ENCODE measurements around the gene RAB2B. TPM values are rescaled to one million over a fixed set of nuclear protein-coding genes. Genes with fewer than 3 reads are reported as not detected.

Gene RAB2B
- total RNA-seq, result 25.0 and 27.5 TPM in 2 replicates

GRCh38 chr14:21476925-21477681 is at the start of gene RAB2B, which contains the start of gene TOX4:
Gene RAB2B, minus strand, starts transcription at chr14:21476959. Its CDS starts 87 bp downstream, at chr14:21476872.
Gene TOX4, plus strand, starts transcription at chr14:21477195. Its CDS starts 84 bp downstream, at chr14:21477279.
- ATAC-seq (ENCODE audit: low read depth) (peak; percentile 96), DNase-seq (peak; percentile 84)
- Mint-ChIP-seq H3K36me3 (ENCODE audit: low read depth) (peaks cover 55% of the 10 kb centered on the region), H3K27me3 (no peaks in the 10 kb centered on the region), H3K27ac (peak within 1 kb of the TSS; percentile 95), H3K9me3 (no peaks in the 10 kb centered on the region), H3K4me3 (peak within 1 kb of the TSS; percentile 99), H3K4me1 (peaks cover 37% of the 10 kb centered on the region)
- POLR2A ChIA-PET, result interaction anchor here (0.6 to 5.3 kb wide), 10 partner anchors 14 to 1618 kb away, joined by 3 to 35 read pairs (median 6); partner anchors contain the start of genes C14orf119, CHD8, METTL3 and SUPT16H
- CTCF ChIA-PET, result interaction anchor here (0.6 to 1.3 kb wide), 5 partner anchors 12 to 982 kb away, joined by 3 to 4 read pairs (median 3); partner anchors contain the start of genes CHD8 and METTL3
- TF ChIP-seq, protein P1, sequence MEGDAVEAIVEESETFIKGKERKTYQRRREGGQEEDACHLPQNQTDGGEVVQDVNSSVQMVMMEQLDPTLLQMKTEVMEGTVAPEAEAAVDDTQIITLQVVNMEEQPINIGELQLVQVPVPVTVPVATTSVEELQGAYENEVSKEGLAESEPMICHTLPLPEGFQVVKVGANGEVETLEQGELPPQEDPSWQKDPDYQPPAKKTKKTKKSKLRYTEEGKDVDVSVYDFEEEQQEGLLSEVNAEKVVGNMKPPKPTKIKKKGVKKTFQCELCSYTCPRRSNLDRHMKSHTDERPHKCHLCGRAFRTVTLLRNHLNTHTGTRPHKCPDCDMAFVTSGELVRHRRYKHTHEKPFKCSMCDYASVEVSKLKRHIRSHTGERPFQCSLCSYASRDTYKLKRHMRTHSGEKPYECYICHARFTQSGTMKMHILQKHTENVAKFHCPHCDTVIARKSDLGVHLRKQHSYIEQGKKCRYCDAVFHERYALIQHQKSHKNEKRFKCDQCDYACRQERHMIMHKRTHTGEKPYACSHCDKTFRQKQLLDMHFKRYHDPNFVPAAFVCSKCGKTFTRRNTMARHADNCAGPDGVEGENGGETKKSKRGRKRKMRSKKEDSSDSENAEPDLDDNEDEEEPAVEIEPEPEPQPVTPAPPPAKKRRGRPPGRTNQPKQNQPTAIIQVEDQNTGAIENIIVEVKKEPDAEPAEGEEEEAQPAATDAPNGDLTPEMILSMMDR (IDR thresholded peaks at IDR 0.05), result no peak
- intact Hi-C loops (cut with micrococcal nuclease), result loop anchor here (1.0 to 2.0 kb wide), 7 partner anchors 21 to 1064 kb away; partner anchors contain the start of genes CHD8, HNRNPC, METTL3 and SUPT16H

DNA sequence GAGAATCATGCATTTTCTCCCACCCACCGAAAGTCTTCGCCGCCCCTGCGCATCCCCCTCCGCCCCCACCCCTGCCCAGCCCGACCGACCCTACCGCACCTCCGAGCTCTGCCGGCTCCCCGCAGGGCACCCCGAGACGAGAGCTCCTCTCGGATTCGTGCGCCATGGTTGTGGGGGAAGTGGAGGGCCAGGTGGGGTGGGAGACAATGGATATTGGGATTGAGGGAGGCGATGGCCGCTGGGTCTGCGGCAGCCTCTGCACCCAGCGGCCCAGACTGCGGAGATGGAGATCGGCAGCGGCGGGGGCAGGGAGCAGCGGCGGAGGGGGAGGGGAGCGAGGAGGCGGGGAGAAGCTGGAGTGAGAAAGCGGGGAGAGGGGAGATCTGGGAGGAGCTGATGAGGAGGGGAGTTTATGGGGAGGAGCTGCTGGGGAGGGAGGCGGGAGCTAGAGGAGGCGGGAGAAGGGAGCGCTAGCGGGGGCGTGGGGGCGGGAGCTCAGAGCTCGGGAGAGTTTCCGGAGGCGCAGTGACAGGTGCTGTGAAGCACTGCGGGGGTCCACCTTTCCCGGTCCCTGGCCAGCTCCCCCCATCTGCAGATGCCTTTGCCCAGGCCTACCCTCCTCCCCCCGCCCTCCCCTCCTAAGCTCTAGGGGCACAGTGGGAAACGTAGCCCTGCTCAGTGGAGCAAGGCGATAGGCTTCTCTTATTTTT is 49.4 kb upstream of the RAB2B start, which contains the start of gene SALL2:
SALL2 (minus strand) TSS at position 385 of the 710 bp plus-strand sequence; CDS start at position 166, 219 bp downstream.
- ATAC-seq (ENCODE audit: low read depth) (peak; percentile 64), DNase-seq (no peak)
- TF ChIP-seq, protein P1 (IDR thresholded peaks at IDR 0.05), result no peak
- no peak within 1 kb of the TSS for H3K27ac Mint-ChIP-seq
- H3K36me3 Mint-ChIP-seq (ENCODE audit: low read depth), result no peaks in the 10 kb centered on the region
- POLR2A ChIA-PET, result interaction anchor here (0.6 to 3.0 kb wide), 3 partner anchors 11 to 141 kb away, joined by 3 to 16 read pairs (median 15); partner anchors contain the start of gene METTL3
- H3K4me1 Mint-ChIP-seq, result peaks cover 10% of the 10 kb centered on the region
- intact Hi-C loops (cut with micrococcal nuclease), result no loop called here
- H3K27me3 Mint-ChIP-seq, result peaks cover 12% of the 10 kb centered on the region
- H3K9me3 Mint-ChIP-seq, result no peaks in the 10 kb centered on the region
- H3K4me3 Mint-ChIP-seq, result peak within 1 kb of the TSS; percentile 85
- CTCF ChIA-PET, result interaction anchor here (1.1 kb wide), 1 partner anchor 28 kb away, joined by 8 read pairs; no protein-coding TSS in a partner anchor

DNA sequence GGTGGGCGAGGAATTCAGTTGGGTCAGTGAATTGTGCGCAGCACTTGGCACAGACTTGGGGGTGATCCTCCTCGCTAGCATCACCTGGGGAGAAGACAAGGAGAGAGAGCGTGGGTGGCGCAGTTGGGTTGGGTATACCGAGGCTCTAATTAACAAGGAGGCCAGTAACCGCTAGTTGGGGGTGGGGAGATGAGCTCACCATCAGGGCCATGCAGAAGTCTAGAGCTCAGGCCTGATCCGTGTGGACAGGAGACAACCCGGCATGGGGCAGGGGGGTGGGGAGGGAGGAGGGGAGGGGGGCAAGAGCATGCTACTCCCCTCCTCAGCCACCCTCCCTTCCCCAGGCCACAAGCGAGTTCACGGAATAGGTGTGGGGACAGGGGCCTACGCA is 48.8 kb upstream of the RAB2B start:
- Mint-ChIP-seq H3K4me1 (peaks cover 10% of the 10 kb centered on the region), H3K27me3 (peaks cover 13% of the 10 kb centered on the region), H3K4me3 (peak overlapping the region; percentile 85), H3K9me3 (no peaks in the 10 kb centered on the region), H3K36me3 (ENCODE audit: low read depth) (no peaks in the 10 kb centered on the region), H3K27ac (no peak overlapping the region)
- POLR2A ChIA-PET, result interaction anchor here (0.6 to 3.0 kb wide), 3 partner anchors 10 to 141 kb away, joined by 3 to 16 read pairs (median 15); partner anchors contain the start of gene METTL3
- CTCF ChIA-PET, result no interaction called here
- intact Hi-C loops (cut with micrococcal nuclease), result no loop called here
- DNase-seq, result no peak
- TF ChIP-seq, protein P1 (IDR thresholded peaks at IDR 0.05), result no peak
- no peak for ATAC-seq (ENCODE audit: low read depth)

DNA sequence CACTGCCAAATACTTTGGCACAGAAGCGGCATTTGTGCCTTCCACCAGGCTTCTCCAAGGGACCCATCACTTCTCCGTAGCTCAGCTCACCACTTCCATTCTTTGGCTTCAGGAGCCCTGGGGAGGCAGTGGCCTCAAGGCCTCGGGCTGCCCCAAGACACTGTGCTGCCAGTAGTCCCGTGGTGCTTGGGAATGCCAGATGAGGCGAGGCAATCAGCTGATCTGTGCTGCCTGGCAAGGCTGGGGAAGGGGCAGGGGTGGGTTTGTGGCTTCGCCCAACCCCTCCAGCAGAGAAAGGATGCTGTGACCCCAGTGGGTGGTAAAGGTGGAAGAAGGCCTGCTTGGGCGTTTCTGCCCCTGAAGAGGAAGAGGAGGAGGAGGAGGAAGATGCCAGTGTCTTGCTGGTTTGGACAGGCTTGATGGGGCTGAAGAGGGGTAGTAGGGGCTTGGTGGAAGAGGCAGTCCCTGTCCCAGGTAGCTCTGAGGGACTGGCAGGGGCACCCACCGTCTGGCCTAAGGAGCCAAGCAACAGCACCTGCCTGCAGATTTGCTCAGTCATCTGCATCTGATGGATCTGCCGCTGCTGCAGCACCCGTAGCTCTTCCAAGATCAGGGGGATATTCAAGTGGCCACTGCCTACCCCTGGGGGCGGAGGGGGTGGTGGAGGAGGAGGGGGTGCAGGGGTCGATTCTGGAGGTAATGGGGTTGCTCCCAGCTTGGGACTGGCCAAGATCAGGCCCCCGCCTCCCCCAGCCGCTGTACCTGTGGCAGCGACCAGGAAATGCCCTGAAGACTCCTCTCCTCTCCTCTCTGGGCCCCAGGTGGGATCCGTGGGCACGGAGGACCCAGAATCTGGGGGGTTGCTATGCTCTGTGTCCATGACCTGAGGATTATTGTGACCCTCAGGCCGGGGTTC is 48.1 kb upstream of the RAB2B start:
- DNase-seq (no peak), ATAC-seq (ENCODE audit: low read depth) (no peak)
- Mint-ChIP-seq H3K36me3 (ENCODE audit: low read depth) (no peaks in the 10 kb centered on the region), H3K4me3 (peak overlapping the region; percentile 85), H3K4me1 (peaks cover 10% of the 10 kb centered on the region), H3K9me3 (no peaks in the 10 kb centered on the region), H3K27me3 (peaks cover 13% of the 10 kb centered on the region), H3K27ac (no peak overlapping the region)
- ChIA-PET CTCF (no interaction called here), POLR2A (interaction anchor here (3.0 kb wide), 1 partner anchor 13 kb away, joined by 16 read pairs; the partner anchor contains the start of gene METTL3)
- intact Hi-C loops (cut with micrococcal nuclease), result no loop called here
- TF ChIP-seq, protein P1 (IDR thresholded peaks at IDR 0.05), result no peak
